A673 (cell line): ENCODE measurements around the gene NAA10. TPM values are rescaled to one million over a fixed set of nuclear protein-coding genes. Genes with fewer than 3 reads are reported as not detected.
A peak's percentile ranks its signal among the peaks of the same experiment; 100 is the strongest.

Experiments
- BruUV-seq: library from RNA; stranded (reverse); fragments of 400-500 nt; replicated peaks from 2 replicates; lab custom pipeline; 2021; lab: Mats Ljungman, UMichigan
- CTCF ChIA-PET: fragments of 300-600 bp; sonication (Branson Sonifier 250); formaldehyde crosslinking; loops from one replicate; lab custom pipeline; 2022; ENCODE audit warnings: antibody characterized with exemption; lab: Charles Lee
- POLR2A ChIA-PET: fragments of 300-600 bp; sonication (Branson Sonifier 250); formaldehyde crosslinking; loops from one replicate; lab custom pipeline; 2022; ENCODE audit warnings: antibody characterized with exemption; ENCODE audit not compliant: low non-redundant PET; lab: Charles Lee
- DNase-seq: peaks from one replicate; pipeline ENCODE4 v3.0.0-alpha.2; 2015; ENCODE audit warnings: low spot score
- H3K27ac ChIP-seq: fragments of 200-600 bp; sonication (generic); 2 replicates; pipeline ENCODE4 v1.5.1; 2016; ENCODE audit warnings: mixed run types, low read depth, mild to moderate bottlenecking, mixed read lengths, antibody characterized with exemption, low read length; ENCODE audit not compliant: poor library complexity, severe bottlenecking
- H3K27me3 ChIP-seq: fragments of 200-600 bp; sonication (generic); replicated peaks from 2 replicates; pipeline ENCODE4 v1.6.1; 2017; ENCODE audit warnings: mixed run types, low read depth, mild to moderate bottlenecking, mixed read lengths, antibody characterized with exemption, low read length; ENCODE audit not compliant: insufficient read depth, poor library complexity
- H3K36me3 ChIP-seq: fragments of 200-600 bp; sonication (generic); 2 replicates; pipeline ENCODE4 v1.6.1; 2016; ENCODE audit warnings: mixed run types, mild to moderate bottlenecking, mixed read lengths, antibody characterized with exemption, low read length; ENCODE audit not compliant: insufficient read depth, poor library complexity, severe bottlenecking
- H3K4me1 ChIP-seq: fragments of 200-600 bp; sonication (generic); 2 replicates; pipeline ENCODE4 v1.6.1; 2017; ENCODE audit warnings: mixed run types, mild to moderate bottlenecking, mixed read lengths, antibody characterized with exemption, low read length; ENCODE audit not compliant: insufficient read depth, poor library complexity, severe bottlenecking
- H3K4me3 ChIP-seq: fragments of 200-600 bp; sonication (generic); 2 replicates; pipeline ENCODE4 v1.5.1; 2016; ENCODE audit warnings: low read depth, mixed run types, mild to moderate bottlenecking, mixed read lengths, low read length; ENCODE audit not compliant: poor library complexity, severe bottlenecking
- H3K9me3 ChIP-seq: fragments of 200-600 bp; sonication (generic); 2 replicates; pipeline ENCODE4 v1.6.1; 2016; ENCODE audit warnings: mixed run types, low read depth, mild to moderate bottlenecking, mixed read lengths, antibody characterized with exemption, low read length; ENCODE audit not compliant: poor library complexity, severe bottlenecking
- CTCF ChIP-seq: fragments of 300-800, 200-600 bp; sonication (generic); conservative IDR thresholded peaks from 2 replicates; pipeline ENCODE4 v1.5.1; 2017; ENCODE audit warnings: low read depth, mild to moderate bottlenecking, antibody characterized with exemption, low read length, moderate library complexity, mixed read lengths
- EZH2 ChIP-seq: fragments of 200-600 bp; sonication (generic); IDR thresholded peaks from 2 replicates; pipeline ENCODE4 v1.6.1; 2017; ENCODE audit warnings: borderline replicate concordance, low read depth, mild to moderate bottlenecking, mixed read lengths, antibody characterized with exemption, low read length; ENCODE audit not compliant: poor library complexity, severe bottlenecking
- intact Hi-C: fragments of 100-400 bp; cut with micrococcal nuclease; formaldehyde crosslinking; loops from one replicate; pipeline ENCODE4 v1.10.0; 2022; ENCODE audit not compliant: unreplicated experiment
- total RNA-seq: library from RNA; stranded (reverse); gene quantifications from 2 replicates; pipeline ENCODE4 v1.2.3, GENCODE V29; 2021

NAA10 gene
- total RNA-seq, 1 experiment from 2014 or later: 140 TPM

GRCh38 chrX:153931151-153931550 is 3.7 kb downstream of the NAA10 start:
- Histone ChIP-seq H3K4me1 (peaks cover 5% of the 10 kb centered on the region), H3K36me3 (no peaks in the 10 kb centered on the region), H3K9me3 (no peaks in the 10 kb centered on the region), H3K4me3 (no peak overlapping the region), H3K27me3 (no peaks in the 10 kb centered on the region), H3K27ac (no peak overlapping the region)
- intact Hi-C loops: no loop called here
- DNase-seq: no peak
- ChIA-PET CTCF (no interaction called here), POLR2A (no interaction called here)
- no TSS peak for BruUV-seq
- no peak for TF ChIP-seq EZH2
- TF ChIP-seq CTCF: no peak

DNA sequence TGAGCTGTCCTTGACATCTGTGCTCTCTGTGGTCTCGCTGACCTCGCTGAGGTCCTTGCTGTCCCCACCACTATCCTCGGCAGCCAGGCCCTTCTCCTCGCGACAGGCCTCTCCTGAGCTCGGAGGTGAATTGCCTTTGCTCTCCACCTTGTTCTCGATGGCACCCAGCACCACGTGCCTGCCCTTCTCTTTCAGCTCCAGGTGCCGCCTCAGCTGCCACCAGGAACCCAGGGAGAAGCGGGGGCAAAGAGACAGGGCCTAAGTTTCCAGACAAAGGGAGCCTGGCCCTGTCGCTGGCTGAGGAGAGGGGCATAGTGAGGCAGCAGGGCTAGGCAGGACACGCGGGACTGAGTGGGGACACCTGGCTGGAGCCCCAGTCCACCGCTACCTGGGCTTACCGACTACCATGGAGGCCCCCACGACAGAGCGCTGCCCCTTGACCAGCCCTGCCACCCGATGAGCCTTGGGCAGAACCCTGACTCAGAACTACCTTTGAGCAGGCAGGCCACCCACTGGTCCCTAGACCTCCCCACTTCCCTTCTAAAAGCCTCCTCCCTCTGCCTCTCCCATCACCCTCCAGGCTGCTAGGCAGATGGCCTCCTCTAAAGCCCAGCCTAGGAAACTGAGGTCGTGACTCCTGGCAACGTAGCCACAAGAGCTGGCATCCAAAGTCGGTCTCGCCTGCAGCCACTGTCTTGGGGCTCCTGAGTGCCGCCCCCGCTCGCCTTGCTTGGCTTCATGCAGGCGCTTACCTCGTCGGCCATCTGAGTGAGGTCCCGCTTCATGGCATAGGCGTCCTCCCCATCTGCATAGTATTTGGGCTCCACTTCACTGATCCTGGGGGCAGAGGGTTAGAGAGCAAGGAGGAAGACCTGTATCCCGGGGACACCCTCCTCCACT is 4.6 kb downstream of the NAA10 start:
- POLR2A ChIA-PET: no interaction called here

GRCh38 chrX:153929576-153929975 is 5.3 kb downstream of the NAA10 start:
- no peaks in the 10 kb centered on the region for H3K9me3 ChIP-seq
- DNase-seq: no peak
- CTCF ChIA-PET: no interaction called here
- H3K36me3 ChIP-seq: no peaks in the 10 kb centered on the region
- intact Hi-C loops: no loop called here
- H3K4me3 ChIP-seq: no peak overlapping the region
- peaks cover 17% of the 10 kb centered on the region for H3K4me1 ChIP-seq
- no TSS peak for BruUV-seq
- POLR2A ChIA-PET: no interaction called here
- peak overlapping the region; percentile 44 for H3K27ac ChIP-seq
- no peaks in the 10 kb centered on the region for H3K27me3 ChIP-seq
- TF ChIP-seq EZH2 (no peak), CTCF (no peak)

More for the DNA sequence above, 4.6 kb downstream of the NAA10 start:
- Histone ChIP-seq H3K27me3 (no peaks in the 10 kb centered on the region), H3K4me3 (no peak overlapping the region), H3K4me1 (peaks cover 10% of the 10 kb centered on the region), H3K36me3 (no peaks in the 10 kb centered on the region), H3K27ac (peak overlapping the region; percentile 23), H3K9me3 (no peaks in the 10 kb centered on the region)
- no peak for TF ChIP-seq CTCF
- no peak for TF ChIP-seq EZH2
- no peak for DNase-seq
- CTCF ChIA-PET: no interaction called here
- no TSS peak for BruUV-seq
- intact Hi-C loops: no loop called here
